HG02610 (cell line): Measurements from ENCODE around the gene SLC22A1.
"Not testable (repeated sequence)": the region's sequence is repeated elsewhere in the genome, so short reads cannot be mapped to it uniquely, and the experiment has no call there.

Experiments
- ATAC-seq: cut with Tn5 transposase; IDR thresholded peaks from one replicate; pipeline ENCODE4 v1.9.1; 2021; ENCODE audit warnings: mild to moderate bottlenecking, moderate library complexity; ENCODE audit not compliant: unreplicated experiment

SLC22A1 gene

GRCh38 chr6:160121981-160122380, 366 bp downstream of the SLC22A1 start:
- ATAC-seq, result no peak

DNA sequence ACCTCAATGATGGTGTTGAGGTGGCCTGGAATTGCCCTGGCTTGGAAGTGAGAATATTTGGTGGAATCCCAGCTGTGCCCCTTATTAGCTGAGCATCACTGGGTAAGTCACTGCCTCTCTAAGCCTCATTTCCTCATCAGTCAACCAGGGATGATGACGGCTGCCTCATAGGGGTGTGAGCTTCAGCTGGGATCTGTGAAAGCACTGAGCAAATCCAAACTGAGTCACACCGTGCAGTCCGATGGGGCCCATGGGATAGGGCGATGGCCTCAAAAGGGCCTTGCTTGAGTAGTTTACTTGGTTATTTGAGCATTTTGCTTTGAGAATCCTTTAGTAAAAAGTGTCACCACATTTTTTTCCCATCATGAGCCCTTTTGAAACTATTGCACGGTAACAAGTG, 1.1 kb downstream of the SLC22A1 start:
- ATAC-seq, result no peak

DNA sequence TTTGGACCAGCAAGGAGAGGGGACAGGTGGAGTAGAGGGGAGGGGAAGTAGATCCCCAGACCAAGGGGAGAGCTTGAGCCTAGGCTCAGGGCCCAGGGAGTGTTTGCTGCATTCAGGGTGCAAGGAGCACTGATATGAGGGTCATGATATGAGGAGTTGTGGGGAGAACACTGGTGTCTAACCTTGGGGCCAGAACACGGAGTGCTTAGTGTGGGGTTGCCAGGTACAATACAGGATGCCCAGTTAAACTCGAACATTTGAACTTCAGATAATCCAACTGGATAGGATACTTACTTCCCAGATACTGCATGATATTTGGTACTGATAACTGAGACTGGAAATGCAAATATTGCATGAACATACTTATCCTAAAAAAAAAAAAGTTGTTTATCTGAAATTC, 2.4 kb downstream of the SLC22A1 start:
- ATAC-seq, result no peak

DNA sequence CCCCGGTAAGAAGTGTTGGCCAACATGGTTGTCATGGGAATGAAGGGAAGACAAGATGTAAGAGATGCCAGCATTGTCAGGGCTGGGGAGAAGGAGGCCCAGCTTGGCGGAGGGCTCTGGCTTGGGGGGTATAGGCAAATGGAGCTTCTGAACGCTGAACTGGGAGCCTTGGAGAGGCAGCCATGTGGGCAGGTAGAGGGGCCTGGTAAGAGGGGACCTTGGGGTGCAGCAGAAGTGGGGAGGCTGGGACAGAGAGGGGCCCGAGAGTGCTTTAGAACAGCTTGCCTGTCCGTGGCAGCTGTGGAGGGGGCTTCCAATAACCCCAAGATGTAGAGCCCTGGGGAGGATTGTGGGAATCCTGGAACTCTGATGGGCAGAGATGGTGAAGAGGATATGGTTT, 3.0 kb downstream of the SLC22A1 start:
- no peak for ATAC-seq

GRCh38 chr6:160125105-160125504, 3.5 kb downstream of the SLC22A1 start:
- not testable (repeated sequence) for ATAC-seq

- ATAC-seq, result no peak
Measured at GRCh38 chr6:160127270-160128124, 5.9 kb downstream of the SLC22A1 start.

DNA sequence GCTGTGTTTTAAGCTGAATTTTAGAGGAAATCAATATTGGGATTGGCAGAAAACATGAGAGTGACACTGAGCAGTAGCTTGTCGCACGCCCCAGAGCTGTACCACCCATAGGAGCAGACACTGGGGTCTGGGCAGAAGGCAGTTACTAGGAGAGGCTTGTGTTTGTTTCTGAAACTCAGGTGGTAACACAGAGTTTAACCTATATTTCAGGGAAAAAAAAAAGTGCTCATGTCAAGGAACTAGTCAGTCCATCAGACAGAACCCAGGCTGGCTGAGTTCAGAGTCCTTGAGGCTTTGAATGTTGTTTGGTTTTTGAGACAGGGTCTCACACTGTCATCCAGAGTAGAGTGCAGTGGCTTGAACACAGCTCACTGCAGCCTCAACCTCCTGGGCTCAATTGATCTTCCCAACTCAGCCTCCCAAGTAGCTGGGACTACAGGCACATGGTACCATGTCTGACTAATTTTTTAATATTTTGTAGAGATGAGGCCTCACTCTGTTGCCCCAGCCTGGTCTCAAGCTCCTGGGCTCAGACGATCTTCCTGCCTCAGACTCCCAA, 6.6 kb downstream of the SLC22A1 start:
- ATAC-seq, result no peak

- no peak for ATAC-seq
Measured at GRCh38 chr6:160128879-160129516, 7.4 kb downstream of the SLC22A1 start.

DNA sequence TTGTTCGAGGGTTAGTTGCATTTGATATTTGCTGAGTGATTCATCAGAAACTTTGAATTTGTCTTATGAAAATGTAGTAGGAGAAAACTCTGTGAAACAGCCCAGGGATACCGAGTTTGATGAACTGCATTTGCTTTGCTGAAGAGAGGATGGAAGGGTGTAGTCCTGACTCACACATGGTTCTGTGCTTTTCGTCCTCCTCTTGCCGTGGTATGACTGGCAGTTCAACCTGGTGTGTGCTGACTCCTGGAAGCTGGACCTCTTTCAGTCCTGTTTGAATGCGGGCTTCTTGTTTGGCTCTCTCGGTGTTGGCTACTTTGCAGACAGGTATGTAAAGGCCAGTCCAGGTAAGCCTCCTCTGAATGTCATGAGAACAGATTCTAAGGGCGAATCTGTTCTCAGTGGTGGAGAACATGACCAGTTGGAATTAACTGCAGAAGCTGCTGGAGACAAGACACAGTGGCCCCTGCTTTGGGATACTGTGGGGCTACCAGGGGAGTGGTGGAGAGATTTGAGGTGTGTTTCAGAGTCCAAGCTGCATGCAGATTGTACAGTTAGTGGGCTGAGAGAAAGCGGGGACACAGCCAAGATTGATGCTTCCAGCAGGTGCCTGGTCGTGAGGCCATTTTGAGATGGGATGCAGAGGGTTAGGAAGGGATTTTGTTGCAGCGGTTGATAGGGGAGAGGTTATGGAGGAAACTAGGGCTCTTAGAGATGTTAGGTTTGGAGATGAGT, 8.4 kb downstream of the SLC22A1 start:
- ATAC-seq, result no peak

DNA sequence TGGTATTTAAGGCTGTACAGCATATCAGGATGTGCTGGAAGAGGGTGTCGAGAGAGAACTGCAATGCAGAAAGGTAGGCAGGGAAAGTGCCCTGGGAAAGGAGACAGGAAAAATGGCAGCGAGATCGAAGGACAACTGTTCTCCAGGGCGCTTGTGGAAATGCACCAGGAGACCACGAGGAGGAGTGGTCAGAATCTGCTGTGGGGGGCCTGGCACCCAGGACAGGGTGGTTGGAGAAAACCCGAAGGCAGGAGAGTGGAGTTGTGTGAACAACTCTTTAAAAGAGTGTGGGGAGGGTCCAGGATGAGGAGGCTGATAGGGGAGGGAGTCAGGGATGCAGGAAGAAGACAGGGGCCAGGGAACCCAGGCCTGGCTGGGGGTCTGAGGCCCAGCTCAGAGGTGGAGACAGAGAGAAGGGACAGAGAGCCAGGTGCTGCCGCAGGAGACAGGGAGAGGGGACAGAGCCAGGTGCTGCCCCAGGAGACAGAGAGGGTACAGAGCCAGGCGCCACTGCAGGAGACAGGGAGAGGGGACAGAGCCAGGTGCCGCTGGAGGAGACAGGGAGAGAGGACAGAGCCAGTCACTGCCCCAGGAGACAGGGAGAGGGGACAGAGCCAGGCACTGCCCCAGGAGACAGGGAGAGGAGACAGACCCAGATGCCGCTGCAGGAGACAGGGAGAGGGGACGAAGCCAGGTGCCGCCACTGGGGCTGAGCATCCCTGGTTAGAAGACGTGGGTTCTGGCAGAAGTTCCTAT, 9.3 kb downstream of the SLC22A1 start:
- no peak for ATAC-seq

DNA sequence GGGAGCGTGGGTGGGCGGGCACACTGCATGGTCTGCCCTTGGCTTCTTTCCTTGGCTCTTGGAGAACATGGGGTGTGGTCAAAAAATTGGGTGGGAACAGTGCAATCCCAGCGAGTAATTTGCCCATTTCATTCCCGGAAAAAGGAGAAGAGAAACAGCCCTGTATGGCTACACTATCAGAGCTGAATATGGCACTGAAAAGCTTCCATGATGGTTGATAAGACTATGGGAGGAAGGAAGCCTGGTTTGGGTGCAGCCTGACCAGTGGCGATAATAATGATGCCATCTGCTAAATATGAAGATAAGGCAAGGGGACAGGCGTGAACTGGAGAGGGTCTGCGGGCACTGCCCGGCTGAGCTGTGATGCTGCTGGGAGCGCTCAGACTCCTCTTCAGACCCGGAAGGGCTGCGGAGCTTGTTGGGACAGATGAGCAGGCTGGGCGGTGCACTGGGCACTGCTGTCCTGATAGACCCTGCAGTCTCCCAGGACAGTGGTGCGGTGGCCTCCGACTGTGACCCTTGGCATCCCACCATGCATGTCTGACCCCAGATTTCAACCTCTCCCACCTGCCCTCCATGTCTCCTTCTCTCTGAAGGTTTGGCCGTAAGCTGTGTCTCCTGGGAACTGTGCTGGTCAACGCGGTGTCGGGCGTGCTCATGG, 10.2 kb downstream of the SLC22A1 start:
- no peak for ATAC-seq

DNA sequence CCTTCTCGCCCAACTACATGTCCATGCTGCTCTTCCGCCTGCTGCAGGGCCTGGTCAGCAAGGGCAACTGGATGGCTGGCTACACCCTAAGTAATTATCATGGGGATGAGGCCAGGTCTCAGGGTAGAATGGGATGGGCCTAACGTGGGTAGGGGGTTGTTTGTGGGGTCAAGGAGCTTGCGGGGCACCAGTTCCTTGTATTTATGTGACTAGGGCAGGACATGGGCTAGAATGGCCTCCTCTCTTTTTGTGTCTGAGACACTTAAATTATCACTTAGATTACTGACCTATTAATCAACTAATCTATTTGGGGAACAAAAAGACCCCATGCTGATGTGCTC, 10.7 kb downstream of the SLC22A1 start:
- no peak for ATAC-seq

DNA sequence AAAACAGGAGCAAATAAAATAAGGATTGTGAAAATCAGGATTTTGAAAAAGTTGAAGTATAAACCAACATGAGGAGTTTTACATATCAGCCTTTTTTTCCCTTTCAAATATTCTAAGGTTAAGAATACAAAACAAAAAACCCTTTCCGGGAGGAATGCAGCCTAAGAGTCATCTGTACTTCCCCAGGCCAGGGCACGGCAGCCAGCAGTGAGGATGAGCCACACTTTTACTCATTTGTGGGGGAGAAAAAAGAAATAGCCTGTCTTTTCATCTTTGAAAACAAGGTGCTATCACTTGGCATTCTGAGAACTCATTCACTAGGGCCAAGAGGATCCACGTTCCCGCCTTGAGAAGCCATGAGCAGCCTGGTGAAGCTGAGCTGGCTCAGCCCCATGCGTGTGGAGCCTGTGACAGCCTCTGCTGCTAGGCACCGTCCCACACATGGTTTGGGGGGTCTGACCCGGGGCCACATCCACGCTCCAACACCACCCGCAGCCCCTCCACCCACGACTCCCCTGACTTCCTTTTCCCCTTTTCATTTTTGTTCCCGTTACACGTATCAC, 11.2 kb downstream of the SLC22A1 start:
- ATAC-seq, result no peak

GRCh38 chr6:160133441-160134336, 12.1 kb downstream of the SLC22A1 start:
- ATAC-seq, result no peak

DNA sequence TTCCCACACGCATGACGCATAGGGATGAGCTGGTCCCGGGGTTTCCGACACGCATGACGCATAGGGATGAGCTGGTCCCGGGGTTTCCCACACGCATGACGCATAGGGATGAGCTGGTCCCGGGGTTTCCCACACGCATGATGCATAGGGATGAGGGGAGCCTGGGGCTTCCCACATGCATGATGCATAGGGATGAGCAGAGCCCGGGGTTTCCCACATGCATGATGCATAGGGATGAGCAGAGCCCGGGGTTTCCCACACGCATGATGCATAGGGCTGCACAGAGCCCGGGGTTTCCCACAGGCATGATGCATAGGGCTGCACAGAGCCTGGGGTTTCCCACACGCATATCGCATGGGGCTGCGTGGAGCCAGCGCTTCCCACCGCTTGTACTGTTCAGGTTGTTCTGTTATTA, 12.7 kb downstream of the SLC22A1 start:
- ATAC-seq, result not testable (repeated sequence)

DNA sequence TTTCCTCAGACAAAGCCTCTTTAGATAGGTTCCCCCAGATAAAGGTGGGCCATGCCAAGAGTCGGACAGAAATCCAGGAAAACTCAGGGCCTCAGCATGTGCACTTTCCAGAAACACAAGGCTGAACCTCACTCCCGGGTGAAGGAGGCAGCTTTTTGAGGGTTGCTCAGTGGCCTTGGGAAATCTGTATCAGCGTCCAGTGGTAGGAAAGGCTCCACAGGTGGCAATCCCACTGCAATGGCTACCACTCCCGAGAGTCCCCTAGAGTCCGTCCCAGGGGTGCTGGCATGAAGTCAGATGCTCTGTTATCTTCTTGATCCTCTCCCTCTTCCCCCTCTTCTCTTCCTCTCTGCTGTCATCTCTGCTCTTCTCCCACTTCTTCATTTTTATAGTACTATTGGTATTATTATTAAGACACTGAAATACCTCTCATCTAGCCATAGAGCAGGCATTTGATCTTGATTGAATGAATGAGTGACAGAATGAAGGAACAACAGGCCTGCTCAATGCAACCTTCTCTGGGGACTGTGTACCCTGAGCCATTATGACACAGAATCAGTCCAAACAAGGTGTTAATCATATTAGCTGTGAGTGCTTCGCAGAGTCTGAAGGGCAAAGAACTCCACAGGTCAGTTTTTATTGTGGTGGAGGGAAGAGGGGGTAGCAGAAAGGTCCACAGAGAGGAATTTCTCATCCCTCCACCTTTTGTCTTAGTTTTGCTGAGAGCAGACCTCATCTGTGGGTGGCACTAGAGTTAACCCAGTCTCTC, 13.3 kb downstream of the SLC22A1 start:
- no peak for ATAC-seq

GRCh38 chr6:160135907-160136655, 14.5 kb downstream of the SLC22A1 start:
- ATAC-seq, result no peak
